CD4-positive, alpha-beta T cell treated with Interleukin-1 beta for 1 hour (primary cell): ENCODE measurements around the gene PIGU.
A peak's percentile ranks its signal among the peaks of the same experiment; 100 is the strongest.

Experiments
- DNase-seq, 2 donors: peaks; one replicate each; pipeline ENCODE4 v3.0.0-alpha.2; 2020 to 2022

PIGU gene

DNA sequence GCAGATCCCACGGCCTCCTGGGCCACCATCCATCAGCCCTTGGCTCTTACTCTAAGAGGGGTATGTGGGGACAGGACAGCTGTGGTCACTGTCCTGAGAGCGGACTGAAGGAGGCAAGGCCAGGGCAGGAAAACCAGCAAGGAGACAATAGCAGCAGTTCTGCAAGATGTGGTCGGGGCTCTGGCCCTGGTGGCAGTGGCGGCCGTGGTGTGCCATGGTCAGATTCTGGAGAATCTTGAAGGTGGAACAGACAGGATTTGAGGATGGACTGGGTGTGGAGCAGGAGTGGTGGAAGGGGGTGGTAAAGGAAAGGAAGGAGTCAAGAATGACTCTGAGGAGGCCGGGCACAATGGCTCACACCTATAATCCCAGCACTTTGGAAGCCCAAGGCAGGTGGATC, 124.3 kb downstream of the PIGU start:
- DNase-seq = no peak

DNA sequence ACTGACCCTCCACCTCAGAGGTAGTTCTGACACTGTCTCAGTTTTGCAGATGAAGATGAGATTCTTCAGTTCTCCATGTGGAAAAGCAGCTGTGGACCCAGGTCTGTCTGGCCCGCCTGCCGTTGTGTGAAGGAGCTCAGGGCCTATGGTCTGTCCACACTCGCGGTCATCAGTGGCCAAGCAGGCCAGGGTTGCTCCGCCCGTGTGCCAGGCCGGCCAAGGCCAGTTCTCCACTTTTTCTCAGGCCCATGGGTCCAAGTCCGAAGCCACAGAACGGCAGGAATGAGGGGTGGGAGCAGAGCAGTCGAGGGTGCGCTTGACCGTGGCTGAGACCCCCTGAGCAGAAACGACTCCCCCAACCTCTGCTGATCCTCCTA, 127.0 kb downstream of the PIGU start:
- DNase-seq = no peak

- peak in 1 of 2 donors; percentile 27 for DNase-seq
Observed at GRCh38 chr20:34549291-34549928, 127.5 kb downstream of the PIGU start.

DNA sequence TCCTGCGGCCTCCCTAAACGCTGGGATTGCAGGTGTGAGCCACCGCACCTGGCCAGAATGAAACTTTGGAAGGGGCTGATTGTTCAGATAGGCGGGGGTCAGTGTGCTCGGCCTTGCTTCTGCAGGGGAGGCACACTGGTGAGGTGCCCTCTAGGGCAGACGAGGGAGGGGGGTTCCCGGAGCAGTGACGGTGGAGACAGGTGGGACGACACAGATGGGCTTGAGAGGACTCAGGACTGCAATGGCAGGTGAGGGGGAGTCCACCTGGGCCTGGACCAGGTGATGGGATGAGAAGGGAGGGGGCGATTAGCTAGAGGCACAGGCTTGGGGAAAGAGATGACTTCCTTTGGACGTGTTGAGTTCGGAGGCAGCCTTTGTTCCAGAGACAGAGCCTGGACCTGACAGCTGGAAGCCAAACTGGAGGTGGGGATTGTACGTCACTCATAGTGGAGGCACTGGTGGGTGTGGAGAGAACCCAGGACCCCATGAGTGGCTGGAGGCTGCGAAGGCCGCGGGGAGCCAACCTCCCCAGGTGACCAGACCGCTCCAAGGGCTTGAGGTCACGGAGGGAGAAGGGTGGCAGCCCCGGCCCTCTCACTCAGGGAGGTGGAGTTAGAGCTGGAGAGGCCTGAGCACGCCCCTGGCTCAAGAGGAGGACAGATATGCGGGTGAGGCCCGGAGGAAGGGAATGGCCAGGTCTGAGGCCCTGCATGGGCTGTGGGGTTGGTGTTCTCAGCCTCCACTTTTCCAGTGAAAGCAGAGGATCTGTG, 128.9 kb downstream of the PIGU start:
- DNase-seq = no peak

GRCh38 chr20:34546751-34547181, 130.1 kb downstream of the PIGU start:
- no peak for DNase-seq

DNA sequence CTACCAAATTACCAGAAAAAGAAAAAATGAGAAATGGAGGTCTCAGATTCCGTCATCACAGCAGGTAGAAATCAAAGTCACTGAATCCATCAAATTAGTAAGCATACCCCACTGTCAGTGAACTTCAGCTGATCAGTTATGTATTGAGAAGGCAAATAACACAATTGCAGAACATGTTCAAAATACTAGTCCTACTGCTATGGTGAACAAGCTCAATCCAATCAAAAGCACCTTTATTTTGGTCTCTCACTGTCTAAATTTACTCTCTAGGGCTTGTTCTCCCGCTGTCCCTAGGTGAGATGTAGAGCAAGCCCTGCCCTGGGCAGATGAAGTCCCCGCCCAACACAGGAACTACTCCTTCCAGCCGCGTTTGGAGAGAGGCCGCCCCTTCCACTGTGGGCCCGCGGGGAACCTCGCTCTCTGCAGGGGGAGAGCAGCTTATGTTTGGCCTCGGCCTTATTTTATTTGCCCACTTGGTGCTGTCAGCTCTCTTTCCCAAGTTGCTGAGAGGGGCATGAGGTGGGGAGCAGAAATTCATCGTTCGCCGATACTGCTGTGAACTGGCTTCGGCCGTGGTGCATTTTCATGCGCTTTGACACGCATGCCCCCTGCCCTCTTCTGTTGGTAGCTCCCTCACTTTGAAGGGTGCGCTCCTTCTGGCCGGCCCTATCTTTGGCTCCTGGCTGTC, 132.6 kb downstream of the PIGU start:
- DNase-seq = peak in 1 of 2 donors; percentile 24

DNA sequence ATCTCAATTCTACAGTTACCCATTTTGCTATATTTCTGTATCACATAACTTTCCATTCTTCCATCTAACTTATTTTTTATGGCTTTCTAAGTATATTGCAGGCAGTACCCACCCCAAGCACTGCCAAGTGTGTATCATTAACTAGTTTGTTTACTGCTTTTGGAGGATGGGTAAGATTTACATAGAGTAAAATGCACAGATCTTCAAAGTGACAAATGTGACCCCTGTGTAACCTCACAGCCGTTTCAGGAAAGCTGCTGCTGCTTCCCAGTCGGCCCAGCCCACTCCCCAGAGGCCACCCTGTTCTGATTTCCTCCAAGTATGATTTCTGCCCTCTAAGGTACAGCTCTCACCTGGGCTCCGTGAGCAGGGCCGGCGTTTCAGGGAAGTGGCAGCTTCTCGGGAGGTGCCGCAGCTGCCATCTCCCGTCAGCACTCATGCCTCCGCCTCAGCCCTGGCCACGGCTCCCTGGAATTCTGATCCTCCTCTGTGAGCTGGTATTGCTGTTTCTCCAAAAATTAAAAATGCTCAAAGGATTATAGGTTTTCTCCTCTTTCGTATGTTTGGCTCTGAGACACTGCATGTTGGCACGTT, 133.3 kb downstream of the PIGU start:
- no peak for DNase-seq

- DNase-seq = no peak
Observed at GRCh38 chr20:34542439-34542838, 134.5 kb downstream of the PIGU start.

DNA sequence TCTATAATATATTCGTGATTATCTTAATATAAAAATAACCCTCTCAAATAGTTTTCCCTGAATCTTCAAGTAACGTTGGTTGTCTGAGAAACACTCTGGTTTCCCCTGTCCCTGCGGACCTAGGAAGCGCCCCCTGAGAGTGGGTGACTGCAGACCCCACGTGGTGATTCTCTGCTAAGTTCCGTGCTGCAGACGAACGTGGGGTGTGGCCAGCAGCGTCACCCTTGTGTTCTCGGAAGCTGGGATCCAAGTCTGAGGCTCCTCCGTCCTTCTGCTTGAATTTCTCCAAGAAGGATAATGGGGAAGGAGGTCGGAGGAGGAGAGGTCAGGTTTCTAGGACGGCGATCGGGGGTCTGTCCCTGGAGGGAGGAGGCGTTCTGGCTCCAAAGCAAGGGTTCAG, 135.0 kb downstream of the PIGU start:
- no peak for DNase-seq

DNA sequence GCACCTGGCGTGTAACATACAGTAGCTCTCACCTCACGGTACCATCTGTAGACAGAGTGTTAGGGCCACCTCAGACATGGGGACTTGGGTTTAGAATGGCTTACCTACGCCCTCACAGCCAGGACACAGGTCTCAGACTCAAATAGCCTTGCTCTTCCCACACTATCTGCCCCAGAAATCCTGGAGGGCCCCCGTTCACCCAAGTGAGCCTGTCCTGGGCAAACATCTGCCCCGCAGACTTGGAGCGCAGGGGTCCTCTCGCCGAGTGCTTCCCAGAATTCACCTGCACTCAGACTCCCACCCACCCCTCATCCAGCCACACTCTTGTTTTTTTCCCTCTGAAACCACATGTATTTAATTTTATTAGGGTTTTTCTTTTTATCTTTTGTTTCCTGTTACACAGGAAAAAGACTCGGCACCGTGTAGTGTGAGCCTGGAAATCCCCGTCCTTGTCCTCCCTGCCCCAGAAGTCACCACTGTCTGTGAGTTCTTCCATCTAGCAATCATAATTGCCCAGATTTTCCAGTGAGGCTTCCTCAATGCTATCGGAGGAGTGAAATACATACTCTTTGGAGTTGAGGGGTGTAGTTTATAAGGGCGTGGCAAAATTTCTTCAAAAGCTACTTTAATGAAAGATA, 135.5 kb downstream of the PIGU start:
- peak in 1 of 2 donors; percentile 62 for DNase-seq

GRCh38 chr20:34540596-34541263, 136.2 kb downstream of the PIGU start:
- no peak for DNase-seq

GRCh38 chr20:34539756-34540155, 137.1 kb downstream of the PIGU start:
- DNase-seq = no peak

DNA sequence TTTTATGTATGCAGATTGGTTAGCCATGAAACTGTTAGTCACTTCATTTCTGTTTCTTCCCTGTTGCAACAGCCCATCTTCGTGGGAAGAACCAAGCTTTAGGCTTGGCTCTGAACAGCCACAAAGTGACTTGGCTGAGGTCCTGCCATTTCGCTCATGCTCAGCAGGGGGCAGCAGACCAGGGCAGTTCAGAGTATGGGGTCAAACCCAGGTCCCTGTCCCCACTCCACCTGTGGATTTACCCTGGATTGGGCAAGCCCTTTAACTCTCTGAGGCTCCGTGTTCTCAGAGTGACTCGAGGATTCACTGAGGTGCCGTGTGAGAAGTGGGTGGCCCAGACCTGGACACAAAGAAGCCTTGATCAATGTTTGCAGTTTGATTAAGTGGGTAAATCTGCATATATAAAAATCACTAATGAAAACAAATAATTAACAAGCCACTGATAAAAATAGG, 138.2 kb downstream of the PIGU start:
- DNase-seq = peak; percentile 48 to 60

DNA sequence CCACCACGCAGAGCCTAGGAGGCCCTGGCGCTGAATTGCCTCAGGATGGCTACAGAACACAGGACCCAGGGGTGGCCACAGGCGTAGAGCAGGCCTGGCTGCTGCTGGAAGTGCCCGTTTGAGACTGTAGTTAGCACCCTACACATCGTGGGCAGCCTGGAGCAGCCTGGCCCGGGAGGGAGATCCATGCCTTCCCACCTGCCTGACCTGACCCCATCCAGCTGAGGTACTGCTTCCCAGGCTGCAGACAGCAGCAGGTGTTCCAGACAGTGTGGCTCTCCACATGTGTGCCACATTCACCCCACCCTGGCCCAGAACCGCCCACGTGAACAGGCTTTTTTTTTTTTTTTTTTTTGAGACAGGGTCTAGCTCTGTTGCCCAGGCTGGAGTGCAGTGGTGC, 139.2 kb downstream of the PIGU start:
- DNase-seq = no peak

DNA sequence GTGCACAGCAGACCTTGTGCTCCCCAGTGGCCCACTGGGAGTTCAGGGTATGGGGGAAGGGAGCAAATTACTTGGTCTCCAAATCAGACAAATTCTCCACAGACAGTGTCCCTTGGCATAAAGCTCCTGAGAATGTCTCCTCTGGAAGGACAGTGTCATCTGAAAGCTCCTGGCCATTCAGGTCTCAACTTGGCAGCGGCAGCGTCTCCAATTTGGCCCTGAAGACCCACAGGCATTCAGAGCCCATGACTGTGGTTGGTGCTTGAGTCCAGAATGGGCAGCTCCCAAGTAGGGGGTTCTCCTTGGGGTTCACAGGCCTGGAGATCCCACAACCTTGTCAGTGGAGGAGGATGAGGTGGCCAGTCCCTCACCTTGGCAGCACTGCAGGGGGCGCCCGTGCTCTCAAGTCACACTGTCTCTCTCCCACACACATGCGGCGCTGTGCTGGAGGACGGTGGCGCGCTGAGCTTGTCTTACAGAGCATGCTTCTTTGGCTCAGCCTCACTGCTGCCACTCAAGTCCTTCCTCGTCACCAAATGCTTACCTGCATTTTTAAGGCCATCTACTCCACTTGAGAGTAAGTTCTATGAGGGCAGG, 140.0 kb downstream of the PIGU start:
- peak; percentile 30 to 51 for DNase-seq

DNA sequence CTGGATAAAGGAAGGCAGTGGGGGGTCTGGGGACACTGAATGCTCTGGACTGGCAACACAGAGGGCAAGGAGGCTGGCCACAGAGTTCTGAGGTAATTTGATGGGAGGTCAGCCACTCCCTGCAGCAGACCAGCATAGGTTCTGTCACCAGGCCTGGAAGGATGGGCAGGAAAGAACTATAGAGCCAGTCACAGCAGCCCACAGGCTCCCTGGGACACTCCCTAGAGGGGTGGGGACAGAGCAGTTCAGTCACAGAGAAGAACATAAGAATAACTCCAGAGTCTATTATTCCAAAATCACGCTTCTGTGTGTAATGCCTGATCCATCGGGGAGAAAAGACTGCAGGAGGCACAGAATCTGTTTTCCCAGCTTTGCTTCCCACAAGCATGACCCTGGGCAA, 141.0 kb downstream of the PIGU start:
- DNase-seq = no peak

GRCh38 chr20:34535301-34535840, 141.5 kb downstream of the PIGU start:
- no peak for DNase-seq

- no peak for DNase-seq
Observed at GRCh38 chr20:34534391-34535165, 142.3 kb downstream of the PIGU start.

- no peak for DNase-seq
Observed at GRCh38 chr20:34532756-34533155, 144.1 kb downstream of the PIGU start.

GRCh38 chr20:34532320-34532719, 144.6 kb downstream of the PIGU start:
- no peak for DNase-seq
